Transverse colon (tissue), 4 donors: ENCODE data around the gene GMPPB.

ENCODE experiments used
- CTCF ChIP-seq, 5 experiments: fragments of 200-600 bp in 3 of 5; fragments of 450-650 bp in 2 of 5; sonication (generic) in 3 of 5; IDR thresholded peaks; 1 replicate in 2 of 5; 2 replicates in 3 of 5; pipeline ENCODE4 v1.5.1; 2016 to 2017; ENCODE audit warnings: antibody characterized with exemption in 5 of 5, inconsistent platforms in 3 of 5, mild to moderate bottlenecking in 2 of 5, moderate library complexity in 1 of 5
- EP300 ChIP-seq: sonication (generic); formaldehyde crosslinking; IDR thresholded peaks from one replicate; pipeline ENCODE4 v1.6.1; 2017; ENCODE audit warnings: antibody characterized with exemption, low read depth
- POLR2AphosphoS5 ChIP-seq, 3 donors: sonication (generic); formaldehyde crosslinking; IDR thresholded peaks; one replicate each; pipeline ENCODE4 v1.6.1; 2016; ENCODE audit warnings: antibody characterized with exemption in 3 of 3

- TF ChIP-seq CTCF (IDR thresholded peaks at IDR 0.05) (no peak), EP300 (no peak), POLR2AphosphoS5 (IDR thresholded peaks at IDR 0.05) (no peak)
Observed at GRCh38 chr3:49681232-49681522, 42.6 kb downstream of the GMPPB start.
